Ectodermal cell (in vitro differentiated cells): ENCODE measurements around the gene PRPS2.

ENCODE experiments used
- H3K27ac ChIP-seq: 2 replicates; pipeline ENCODE4 v1.7.0; 2013; ENCODE audit warnings: mild to moderate bottlenecking, low read depth, low read length; ENCODE audit not compliant: insufficient read depth, poor library complexity, severe bottlenecking
- H3K27me3 ChIP-seq: 2 replicates; pipeline ENCODE4 v1.7.0; 2013; ENCODE audit warnings: mild to moderate bottlenecking, low read length; ENCODE audit not compliant: insufficient read depth, control insufficient read depth, poor library complexity, severe bottlenecking
- H3K36me3 ChIP-seq: one replicate; pipeline ENCODE4 v1.7.0; 2013; ENCODE audit warnings: low read length; ENCODE audit not compliant: control insufficient read depth, insufficient read depth
- H3K4me1 ChIP-seq: one replicate; pipeline ENCODE4 v1.7.0; 2013; ENCODE audit warnings: low read length; ENCODE audit not compliant: control insufficient read depth, insufficient read depth
- H3K4me3 ChIP-seq: 2 replicates; pipeline ENCODE4 v1.7.0; 2013; ENCODE audit warnings: low read depth, low read length, control low read depth; ENCODE audit not compliant: insufficient read depth
- H3K9me3 ChIP-seq: 2 replicates; pipeline ENCODE4 v1.7.0; 2013; ENCODE audit warnings: mild to moderate bottlenecking, low read length, moderate library complexity; ENCODE audit not compliant: control insufficient read depth
- WGBS, 2 experiments: methylation state at CpG; one replicate each; pipeline ENCODE4 v1.1.7; 2013; ENCODE audit warnings: missing lambda C conversion rate in 2 of 2; 5-methylcytosine and 5-hydroxymethylcytosine counted together

The PRPS2 gene

DNA sequence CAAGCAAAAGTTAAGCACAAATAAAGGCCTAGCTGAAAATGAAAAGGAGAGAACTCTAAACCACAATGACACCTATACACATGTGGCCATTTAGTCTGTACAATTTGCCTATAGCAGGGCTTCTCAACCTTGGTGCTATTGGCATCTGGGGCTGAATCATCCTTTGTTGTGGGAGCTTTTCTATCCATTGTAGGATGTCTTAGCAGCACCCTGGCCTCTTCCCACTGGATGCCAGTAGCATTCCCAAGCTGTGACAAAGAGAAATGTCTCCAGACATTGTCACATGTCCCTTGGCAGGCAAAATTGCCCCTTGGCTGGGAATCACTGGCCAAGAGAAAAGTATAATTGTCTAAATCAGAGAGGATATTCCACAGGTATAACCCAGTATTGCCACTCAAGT is 13.5 kb upstream of the PRPS2 start:
- Histone ChIP-seq H3K4me3 (no peak overlapping the region), H3K27me3 (no peaks in the 10 kb centered on the region), H3K36me3 (no peaks in the 10 kb centered on the region), H3K27ac (no peak overlapping the region), H3K4me1 (no peaks in the 10 kb centered on the region), H3K9me3 (no peaks in the 10 kb centered on the region)

DNA sequence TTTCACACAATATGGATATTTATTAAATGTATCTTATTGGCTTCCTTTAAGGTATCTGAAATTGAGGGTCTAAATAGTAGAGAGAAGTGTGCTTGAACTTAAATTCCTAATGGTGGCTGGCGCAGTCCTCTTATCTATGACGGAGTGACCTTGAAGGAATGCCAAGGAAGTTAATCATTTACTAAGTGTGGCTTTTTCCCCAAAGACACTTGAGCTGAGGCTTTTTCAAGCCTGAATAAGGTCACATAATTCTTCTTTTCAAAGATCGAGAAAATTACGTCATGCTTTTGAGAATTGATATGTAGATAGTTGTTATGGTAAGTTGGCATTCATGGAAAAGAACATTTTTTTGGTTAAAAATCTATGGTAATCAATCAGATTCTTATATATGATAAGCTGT is 11.7 kb upstream of the PRPS2 start:
- Histone ChIP-seq H3K27me3 (no peaks in the 10 kb centered on the region), H3K4me3 (no peak overlapping the region), H3K4me1 (no peaks in the 10 kb centered on the region), H3K27ac (no peak overlapping the region), H3K9me3 (no peaks in the 10 kb centered on the region), H3K36me3 (no peaks in the 10 kb centered on the region)
- WGBS, 2 experiments, result 88 to 91% methylated on average over 4 of the region's 4 CpGs

DNA sequence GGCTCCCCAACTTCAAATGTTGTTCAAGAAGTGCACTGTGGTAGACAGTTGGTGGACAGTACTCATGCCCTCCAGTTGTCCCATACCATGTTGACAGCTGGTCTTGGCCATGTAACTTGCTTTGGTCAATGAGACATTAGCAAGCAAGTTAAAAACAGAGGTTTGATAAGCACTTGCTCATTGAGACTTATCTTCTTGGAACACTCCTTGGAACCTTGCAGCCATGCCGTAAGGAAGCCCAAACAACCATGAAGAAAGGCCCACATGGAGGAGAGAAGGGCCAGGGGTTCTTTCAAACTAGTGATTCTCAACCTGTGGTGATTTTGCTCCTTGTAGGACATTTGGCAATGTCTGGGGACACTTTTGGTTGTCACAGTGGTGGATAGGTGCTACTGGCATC is 2.6 kb upstream of the PRPS2 start:
- Histone ChIP-seq H3K27me3 (peaks cover 11% of the 10 kb centered on the region), H3K9me3 (no peaks in the 10 kb centered on the region), H3K27ac (no peak overlapping the region), H3K36me3 (no peaks in the 10 kb centered on the region), H3K4me1 (peaks cover 3% of the 10 kb centered on the region), H3K4me3 (no peak overlapping the region)
- WGBS, 2 experiments, result 90 to 100% methylated on average over 1 of the region's 1 CpG

DNA sequence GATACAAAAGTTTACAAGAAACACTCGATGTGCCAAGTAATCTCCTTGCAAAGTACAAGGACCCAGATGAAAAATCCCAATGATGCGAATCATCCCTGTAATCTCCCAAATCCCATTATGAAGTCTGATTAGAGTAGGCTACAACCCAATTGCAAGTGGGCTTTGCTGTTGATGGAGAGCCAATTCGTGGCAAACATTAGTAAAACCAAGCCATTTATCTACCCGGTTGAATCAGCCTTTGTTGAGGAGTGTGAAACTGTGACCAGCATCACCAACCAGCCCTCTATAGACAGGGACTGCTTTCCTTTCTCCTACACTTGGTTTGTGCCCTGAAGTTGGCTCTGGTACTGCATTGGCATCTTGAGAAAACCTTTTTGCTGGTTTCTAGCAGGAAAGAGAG is 1.2 kb upstream of the PRPS2 start:
- Histone ChIP-seq H3K4me1 (peaks cover 3% of the 10 kb centered on the region), H3K27me3 (peaks cover 11% of the 10 kb centered on the region), H3K27ac (no peak overlapping the region), H3K9me3 (no peaks in the 10 kb centered on the region), H3K36me3 (no peaks in the 10 kb centered on the region), H3K4me3 (no peak overlapping the region)
- WGBS, 2 experiments, result 83 to 86% methylated on average over 4 of the region's 4 CpGs

DNA sequence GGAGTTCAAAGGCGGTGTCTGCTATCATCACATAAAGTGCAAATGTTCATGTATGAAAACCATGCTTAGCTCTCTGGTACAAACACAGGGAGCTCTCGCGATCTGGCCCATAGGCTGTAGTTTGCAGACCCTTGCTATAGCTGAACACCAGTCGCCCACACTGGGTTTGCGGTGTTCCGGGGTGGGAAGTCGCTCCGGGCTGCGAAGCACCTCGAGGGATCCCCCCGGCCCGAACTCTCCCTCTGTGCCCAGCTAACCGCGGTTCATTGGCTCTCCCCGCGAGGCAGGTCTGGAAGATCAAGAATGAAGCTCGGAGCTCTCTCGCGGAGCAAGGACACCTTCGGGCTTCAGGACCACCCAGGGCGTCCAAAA is 341 bp upstream of the PRPS2 start:
- 5 to 6% methylated on average over 21 of the region's 21 CpGs for WGBS, 2 experiments
- H3K27me3 ChIP-seq, result peaks cover 11% of the 10 kb centered on the region
- no peak overlapping the region for H3K27ac ChIP-seq
- no peaks in the 10 kb centered on the region for H3K9me3 ChIP-seq
- peak overlapping the region; percentile 43 for H3K4me3 ChIP-seq
- H3K36me3 ChIP-seq, result no peaks in the 10 kb centered on the region
- H3K4me1 ChIP-seq, result peaks cover 3% of the 10 kb centered on the region

DNA sequence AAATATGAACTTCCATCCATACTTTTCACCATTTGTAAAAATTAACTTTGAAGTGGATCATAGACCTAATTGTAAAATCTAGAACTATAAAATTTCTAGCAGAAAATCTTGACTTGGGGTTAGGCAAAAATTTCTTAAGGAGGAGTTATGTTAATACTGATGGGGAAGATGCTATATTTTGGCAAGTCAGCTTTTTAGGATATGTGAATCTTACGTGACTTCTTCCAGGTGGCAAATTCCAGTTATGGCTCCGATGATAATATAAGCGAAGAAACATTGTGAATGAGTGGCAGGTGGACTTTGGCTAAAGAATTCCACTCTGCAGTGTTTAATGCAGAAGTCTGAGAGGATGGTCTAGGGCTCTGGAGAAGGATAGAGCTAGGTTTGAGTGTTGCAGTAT is 1.5 kb downstream of the PRPS2 start:
- Histone ChIP-seq H3K4me1 (peaks cover 3% of the 10 kb centered on the region), H3K9me3 (no peaks in the 10 kb centered on the region), H3K27ac (no peak overlapping the region), H3K36me3 (no peaks in the 10 kb centered on the region), H3K4me3 (peak overlapping the region; percentile 43), H3K27me3 (peaks cover 11% of the 10 kb centered on the region)
- 91 to 94% methylated on average over 3 of the region's 3 CpGs for WGBS, 2 experiments

DNA sequence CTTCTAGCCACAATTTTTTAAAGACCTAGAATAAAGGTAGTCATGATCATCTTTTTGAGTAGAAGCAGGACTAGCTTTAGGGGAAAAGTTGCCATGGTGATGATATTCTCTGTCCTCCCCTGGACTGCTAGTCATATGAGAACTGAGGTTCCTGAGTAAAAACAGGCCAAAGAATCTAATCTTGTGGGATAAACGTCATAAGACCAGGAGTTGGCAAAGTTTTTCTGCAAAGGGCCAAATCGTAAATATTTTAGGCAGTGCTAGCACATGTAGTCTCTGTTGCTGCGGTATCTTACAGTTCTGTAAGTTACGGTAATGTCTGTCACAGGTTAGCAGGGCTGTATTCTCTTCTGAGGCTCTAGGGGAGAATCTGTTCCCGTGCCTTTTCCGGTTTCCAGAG is 3.4 kb downstream of the PRPS2 start:
- Histone ChIP-seq H3K4me1 (peaks cover 3% of the 10 kb centered on the region), H3K36me3 (no peaks in the 10 kb centered on the region), H3K27ac (no peak overlapping the region), H3K9me3 (no peaks in the 10 kb centered on the region), H3K27me3 (peaks cover 11% of the 10 kb centered on the region), H3K4me3 (no peak overlapping the region)
- WGBS, 2 experiments, result 90 to 96% methylated on average over 6 of the region's 6 CpGs

DNA sequence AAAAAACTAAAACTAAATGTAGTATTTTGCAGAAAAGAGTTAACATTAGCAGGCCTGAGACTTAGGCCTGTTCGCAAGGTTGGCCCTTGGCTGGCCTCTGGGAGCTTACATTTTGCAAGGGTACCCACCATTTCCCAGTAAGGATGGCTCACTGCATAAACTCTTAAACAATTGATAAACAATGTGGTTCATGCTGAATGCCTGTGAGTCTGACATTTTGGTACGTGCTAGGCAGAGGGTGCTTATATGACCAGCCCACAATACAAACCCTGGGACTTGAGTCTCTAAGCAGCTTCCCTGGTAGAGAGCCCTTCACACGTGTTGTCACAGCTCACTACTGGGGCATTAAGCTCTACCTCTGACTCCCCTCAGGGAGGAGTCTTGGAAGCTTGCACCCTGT is 7.4 kb downstream of the PRPS2 start:
- H3K36me3 ChIP-seq, result no peaks in the 10 kb centered on the region
- no peak overlapping the region for H3K4me3 ChIP-seq
- no peaks in the 10 kb centered on the region for H3K4me1 ChIP-seq
- H3K27ac ChIP-seq, result no peak overlapping the region
- WGBS, 2 experiments, result 91 to 98% methylated on average over 3 of the region's 3 CpGs
- H3K9me3 ChIP-seq, result no peaks in the 10 kb centered on the region
- no peaks in the 10 kb centered on the region for H3K27me3 ChIP-seq

DNA sequence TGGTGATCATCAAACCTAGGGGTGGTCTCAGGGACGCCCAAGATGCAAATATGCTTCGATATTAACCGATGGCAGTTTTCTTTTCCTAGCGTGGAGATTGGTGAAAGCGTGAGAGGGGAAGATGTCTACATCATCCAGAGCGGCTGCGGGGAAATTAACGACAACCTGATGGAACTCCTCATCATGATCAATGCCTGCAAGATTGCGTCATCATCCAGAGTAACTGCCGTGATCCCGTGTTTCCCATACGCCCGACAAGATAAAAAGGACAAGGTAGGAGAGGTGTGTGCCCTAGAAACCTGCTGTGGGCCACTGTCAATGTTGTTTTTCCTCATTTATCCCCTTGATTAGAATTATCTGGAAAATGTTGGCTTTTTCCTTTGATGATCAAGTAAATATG is 7.9 kb downstream of the PRPS2 start:
- no peaks in the 10 kb centered on the region for H3K27me3 ChIP-seq
- no peak overlapping the region for H3K4me3 ChIP-seq
- H3K27ac ChIP-seq, result no peak overlapping the region
- H3K9me3 ChIP-seq, result no peaks in the 10 kb centered on the region
- H3K4me1 ChIP-seq, result no peaks in the 10 kb centered on the region
- H3K36me3 ChIP-seq, result no peaks in the 10 kb centered on the region
- 96 to 98% methylated on average over 13 of the region's 13 CpGs for WGBS, 2 experiments

DNA sequence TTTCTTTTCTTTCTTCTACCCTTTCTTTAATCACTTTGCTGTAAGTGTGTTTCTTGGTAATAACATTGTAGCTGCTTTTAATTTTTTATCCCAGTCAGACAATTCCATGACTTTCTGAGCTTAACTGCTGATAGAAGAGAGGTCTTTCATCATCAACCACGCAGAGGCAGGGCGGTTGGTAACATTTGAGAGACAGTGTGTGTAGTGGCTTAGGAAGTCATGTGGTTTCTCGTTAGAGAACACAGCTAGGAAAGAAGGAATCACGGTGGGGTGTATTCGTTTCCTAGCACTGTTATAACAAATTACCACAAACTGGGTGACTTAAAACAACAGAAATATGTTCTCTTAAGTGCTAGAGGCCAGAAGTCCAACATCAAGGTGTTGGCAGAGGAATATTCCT is 11.5 kb downstream of the PRPS2 start:
- H3K4me3 ChIP-seq, result no peak overlapping the region
- no peaks in the 10 kb centered on the region for H3K4me1 ChIP-seq
- H3K9me3 ChIP-seq, result no peaks in the 10 kb centered on the region
- WGBS, 2 experiments, result 92 to 100% methylated on average over 1 to 5 of the region's 5 CpGs
- H3K27me3 ChIP-seq, result no peaks in the 10 kb centered on the region
- no peaks in the 10 kb centered on the region for H3K36me3 ChIP-seq
- no peak overlapping the region for H3K27ac ChIP-seq

DNA sequence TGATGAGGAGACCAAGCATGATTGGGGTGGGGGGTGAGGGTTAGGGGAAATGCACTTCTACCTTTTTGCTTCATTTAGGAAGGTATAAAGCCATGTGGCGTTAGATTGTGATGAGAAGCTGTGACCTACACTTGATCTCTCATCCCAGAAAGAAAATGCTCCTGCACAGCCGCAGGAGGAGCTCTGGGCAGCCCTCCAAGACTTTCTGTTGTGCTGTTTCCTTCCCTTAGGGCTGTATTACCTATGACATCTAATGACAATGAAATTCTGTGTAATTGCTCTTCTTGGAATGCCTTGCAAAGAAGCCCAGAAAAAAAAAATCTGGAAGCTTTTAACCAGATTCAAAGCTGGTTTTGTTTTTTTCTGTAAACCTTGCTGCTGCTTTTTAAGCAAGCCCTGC is 13.4 kb downstream of the PRPS2 start:
- no peaks in the 10 kb centered on the region for H3K4me1 ChIP-seq
- no peak overlapping the region for H3K4me3 ChIP-seq
- no peaks in the 10 kb centered on the region for H3K27me3 ChIP-seq
- no peaks in the 10 kb centered on the region for H3K9me3 ChIP-seq
- H3K36me3 ChIP-seq, result no peaks in the 10 kb centered on the region
- 100% methylated on average over 1 to 2 of the region's 2 CpGs for WGBS, 2 experiments
- H3K27ac ChIP-seq, result no peak overlapping the region
